Stimulated activated CD8-positive, alpha-beta memory T cell treated with anti-CD3 and anti-CD28 coated beads, Interleukin-4, amount 100 ng/mL, for 48 hours (primary cell): ENCODE data around the gene POLR3H.

Source experiments
- DNase-seq: peaks from one replicate; pipeline ENCODE4 v3.0.0-alpha.2; 2020

The POLR3H gene

GRCh38 chr22:41534219-41534618 lies 10.1 kb downstream of the POLR3H start:
- no peak for DNase-seq

GRCh38 chr22:41532908-41533825 lies 11.1 kb downstream of the POLR3H start:
- DNase-seq, result peak; percentile 87

- DNase-seq, result no peak
These were observed 12.4 kb downstream of the POLR3H start for GRCh38 chr22:41531715-41532477.

- no peak for DNase-seq
These were observed 13.2 kb downstream of the POLR3H start for GRCh38 chr22:41530890-41531714.

- no peak for DNase-seq
These were observed 15.2 kb downstream of the POLR3H start for GRCh38 chr22:41528938-41529561.

- DNase-seq, result no peak
These were observed 16.0 kb downstream of the POLR3H start for GRCh38 chr22:41528132-41528766.

GRCh38 chr22:41526830-41527799 lies 17.2 kb downstream of the POLR3H start:
- peak; percentile 83 for DNase-seq

GRCh38 chr22:41526226-41526829 lies 17.9 kb downstream of the POLR3H start:
- no peak for DNase-seq

- DNase-seq, result no peak
These were observed 18.6 kb downstream of the POLR3H start for GRCh38 chr22:41525450-41526225.

GRCh38 chr22:41524809-41525449 lies 19.3 kb downstream of the POLR3H start:
- peak; percentile 75 for DNase-seq

- no peak for DNase-seq
These were observed 20.0 kb downstream of the POLR3H start for GRCh38 chr22:41524251-41524661.

- no peak for DNase-seq
These were observed 20.6 kb downstream of the POLR3H start for GRCh38 chr22:41523464-41524221.

GRCh38 chr22:41522813-41523212 lies 21.5 kb downstream of the POLR3H start:
- no peak for DNase-seq

- DNase-seq, result no peak
These were observed 23.1 kb downstream of the POLR3H start for GRCh38 chr22:41521126-41521525.

GRCh38 chr22:41518048-41518347 lies 26.3 kb downstream of the POLR3H start:
- DNase-seq, result no peak

- DNase-seq, result peak; percentile 69
These were observed 26.9 kb downstream of the POLR3H start for GRCh38 chr22:41517172-41518047.

- no peak for DNase-seq
These were observed 27.8 kb downstream of the POLR3H start for GRCh38 chr22:41516462-41516861.
